RWPE2 (cell line): ENCODE measurements around the gene GHRHR.
A peak's percentile ranks its signal among the peaks of the same experiment; 100 is the strongest.

Source experiments
- ATAC-seq: fragments of 200-7000 bp; cut with Tn5 transposase; 3 replicates; pipeline ENCODE4 v1.9.1; 2021; ENCODE audit warnings: low read depth
- DNase-seq: peaks from one replicate; pipeline ENCODE4 v3.0.0-alpha.2; 2020; ENCODE audit warnings: low spot score
- H3K27ac ChIP-seq: fragments of 450-650 bp; 2 replicates; pipeline ENCODE4 v1.5.1; 2017; ENCODE audit warnings: mild to moderate bottlenecking; ENCODE audit not compliant: poor library complexity, severe bottlenecking
- H3K27me3 ChIP-seq: fragments of 250-450 bp; sonication (Bioruptor Pico); 2 replicates; pipeline ENCODE4 v1.5.1; 2021; ENCODE audit warnings: mild to moderate bottlenecking, moderate library complexity; ENCODE audit not compliant: insufficient read depth, poor library complexity, severe bottlenecking
- H3K36me3 ChIP-seq: fragments of 250-450 bp; sonication (Bioruptor Pico); 2 replicates; pipeline ENCODE4 v1.5.1; 2020; ENCODE audit warnings: low read depth, mild to moderate bottlenecking, moderate library complexity
- H3K4me1 ChIP-seq: fragments of 250-450 bp; sonication (Bioruptor Pico); 2 replicates; pipeline ENCODE4 v1.5.1; 2021; ENCODE audit warnings: mild to moderate bottlenecking, moderate library complexity; ENCODE audit not compliant: insufficient read depth, poor library complexity, severe bottlenecking
- H3K4me3 ChIP-seq: fragments of 250-450 bp; sonication (Bioruptor Pico); 2 replicates; pipeline ENCODE4 v1.5.1; 2021; ENCODE audit warnings: mild to moderate bottlenecking, moderate library complexity; ENCODE audit not compliant: severe bottlenecking
- H3K9me3 ChIP-seq: fragments of 250-450 bp; sonication (Bioruptor Pico); 2 replicates; pipeline ENCODE4 v1.5.1; 2021; ENCODE audit warnings: mild to moderate bottlenecking, moderate library complexity; ENCODE audit not compliant: severe bottlenecking
- CTCF ChIP-seq: fragments of 450-650 bp; IDR thresholded peaks from one replicate; pipeline ENCODE4 v1.5.1; 2017; ENCODE audit warnings: mild to moderate bottlenecking, moderate library complexity; ENCODE audit not compliant: poor library complexity, severe bottlenecking

The GHRHR gene

DNA sequence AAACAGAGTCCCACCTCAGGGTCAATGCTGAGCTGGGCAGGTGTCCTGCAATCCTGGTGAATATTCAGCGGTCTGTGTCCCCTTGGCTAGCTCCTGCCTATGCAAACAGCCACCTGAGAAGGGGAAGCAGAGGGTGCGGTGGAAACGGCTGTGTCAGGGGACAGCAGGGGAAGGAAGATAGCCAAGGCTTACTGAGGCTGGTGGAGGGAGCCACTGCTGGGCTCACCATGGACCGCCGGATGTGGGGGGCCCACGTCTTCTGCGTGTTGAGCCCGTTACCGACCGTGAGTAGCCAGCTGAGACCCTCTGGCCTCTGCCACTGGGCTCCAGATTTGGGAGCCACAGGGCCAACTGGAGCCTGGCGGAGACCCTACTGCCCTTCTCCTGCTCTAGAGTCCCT is at the start of gene GHRHR:
Gene GHRHR (plus strand): TSS at position 112 of the 400 bp plus-strand sequence. CDS start 116 bp downstream, at position 228.
- DNase-seq: no peak
- Histone ChIP-seq H3K9me3 (no peaks in the 10 kb centered on the region), H3K27me3 (no peaks in the 10 kb centered on the region)

GRCh38 chr7:30914596-30914995 is 49.2 kb upstream of the GHRHR start:
- peak; percentile 45 for ATAC-seq
- H3K36me3 ChIP-seq: no peaks in the 10 kb centered on the region
- H3K9me3 ChIP-seq: no peaks in the 10 kb centered on the region
- no peak overlapping the region for H3K4me3 ChIP-seq
- no peaks in the 10 kb centered on the region for H3K27me3 ChIP-seq
- no peak for DNase-seq
- no peak for TF ChIP-seq CTCF
- no peak overlapping the region for H3K27ac ChIP-seq
- peaks cover 7% of the 10 kb centered on the region for H3K4me1 ChIP-seq

More for the DNA sequence above, at the start of gene GHRHR:
- H3K36me3 ChIP-seq: no peaks in the 10 kb centered on the region
- H3K4me3 ChIP-seq: no peak within 1 kb of the TSS
- no peak for TF ChIP-seq CTCF
- H3K27ac ChIP-seq: no peak within 1 kb of the TSS
- H3K4me1 ChIP-seq: no peaks in the 10 kb centered on the region
- ATAC-seq: no peak

GRCh38 chr7:30915005-30915601 is 48.6 kb upstream of the GHRHR start:
- Histone ChIP-seq H3K36me3 (no peaks in the 10 kb centered on the region), H3K27me3 (no peaks in the 10 kb centered on the region), H3K27ac (no peak overlapping the region), H3K4me1 (peaks cover 7% of the 10 kb centered on the region), H3K4me3 (no peak overlapping the region), H3K9me3 (no peaks in the 10 kb centered on the region)
- peak; percentile 11; the same call in 1 of the 3 replicates for ATAC-seq
- DNase-seq: no peak
- TF ChIP-seq CTCF: no peak

- no peak overlapping the region for H3K27ac ChIP-seq
- H3K4me1 ChIP-seq: peaks cover 7% of the 10 kb centered on the region
- no peak for TF ChIP-seq CTCF
- H3K9me3 ChIP-seq: no peaks in the 10 kb centered on the region
- DNase-seq: no peak
- no peaks in the 10 kb centered on the region for H3K27me3 ChIP-seq
- H3K4me3 ChIP-seq: no peak overlapping the region
- H3K36me3 ChIP-seq: no peaks in the 10 kb centered on the region
- ATAC-seq: no peak
Measured at GRCh38 chr7:30915751-30916150, 48.0 kb upstream of the GHRHR start.

DNA sequence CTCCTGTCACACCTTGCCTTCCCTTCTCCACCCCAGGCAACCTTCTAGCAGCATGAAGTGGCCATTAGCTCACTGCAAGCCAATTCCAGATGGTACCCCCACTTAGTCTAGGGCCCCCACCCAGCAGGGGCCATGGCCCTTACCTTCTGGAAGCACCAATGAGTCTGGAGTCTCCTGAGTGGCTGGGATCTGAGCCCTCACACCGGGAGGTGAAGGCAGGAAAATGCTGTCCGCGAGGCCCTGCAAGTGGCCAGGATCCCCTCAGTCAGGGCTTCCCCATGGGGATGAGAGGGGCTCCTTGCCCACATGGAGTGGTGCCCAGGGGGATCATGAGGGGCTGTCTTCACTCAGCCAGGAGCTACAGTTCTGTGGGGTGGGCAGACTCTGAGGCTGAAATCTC is 47.5 kb upstream of the GHRHR start:
- DNase-seq: no peak
- Histone ChIP-seq H3K27me3 (no peaks in the 10 kb centered on the region), H3K27ac (no peak overlapping the region), H3K9me3 (no peaks in the 10 kb centered on the region), H3K4me1 (peaks cover 10% of the 10 kb centered on the region), H3K36me3 (no peaks in the 10 kb centered on the region), H3K4me3 (no peak overlapping the region)
- ATAC-seq: no peak
- no peak for TF ChIP-seq CTCF
